ENCODE measurements around the gene PSME1. TPM values are rescaled to one million over a fixed set of nuclear protein-coding genes. Genes with fewer than 3 reads are reported as not detected.
A peak's percentile ranks its signal among the peaks of the same experiment; 100 is the strongest.

PSME1 gene
- total and polyA plus RNA-seq, 2 of the 13 experiments (the other 11 are each of a cell fraction or from before 2014, with no cell fraction given) = 159 to 608 TPM

- TF ChIP-seq ZBTB46 (CRISPR knock-in tag; IDR thresholded peaks at IDR 0.05; ENCODE audit: borderline replicate concordance) = 0 out of 2 replicates have a peak, but pooled peaks have one; percentile 20
- TF ChIP-seq ZSCAN25 (CRISPR knock-in tag; IDR thresholded peaks at IDR 0.05) = no peak
- TF ChIP-seq BCL6 (CRISPR knock-in tag; IDR thresholded peaks at IDR 0.05) = no peak
These were observed 26.1 kb downstream of the PSME1 start (continued) for GRCh38 chr14:24162093-24162492.

- FAIRE-seq = no peak
- DNase-seq (ENCODE audit: low spot score) = no peak
- intact Hi-C loops (cut with micrococcal nuclease; ENCODE audit: unreplicated experiment) = no loop called here
- Histone ChIP-seq H3K4me3 (replicated peaks in 1 of 3; ENCODE audit: insufficient read depth in 1 of 3, low read depth in 2 of 3, low read length in 3 of 3) (no peak overlapping the region), H3K4me2 (ENCODE audit: low read depth, low read length) (no peak overlapping the region), H3K27me3 (ENCODE audit: control insufficient read depth in 1 of 2, insufficient read depth in 2 of 2, low read length in 2 of 2) (no peaks in the 10 kb centered on the region; a peak in 1 of 5 replicates), H2AFZ (ENCODE audit: low read length) (no peak overlapping the region), H3K27ac (ENCODE audit: extremely low read length, insufficient read depth, low read length) (no peak overlapping the region), H4K20me1 (ENCODE audit: insufficient read depth, low read length) (no peaks in the 10 kb centered on the region), H3K36me3 (replicated peaks in 1 of 2; ENCODE audit: control insufficient read depth in 1 of 2, insufficient read depth in 2 of 2, low read length in 2 of 2) (peaks cover 40 to 51% of the 10 kb centered on the region in 2 experiments; a peak in 4 of 5 replicates), H3K4me1 (ENCODE audit: insufficient read depth, low read length) (peaks cover 28% of the 10 kb centered on the region), H3K9me3 (ENCODE audit: low read length) (no peaks in the 10 kb centered on the region), H3K79me2 (ENCODE audit: insufficient read depth, low read length) (peaks cover 5% of the 10 kb centered on the region), H3K9ac (ENCODE audit: insufficient read depth, low read depth, low read length) (no peak overlapping the region)
- 98% methylated on average over 14 of the region's 14 CpGs for WGBS (ENCODE audit: low lambda C conversion rate)
- in situ Hi-C loops (cut with HindIII; ENCODE audit: extremely low pct_ligation_motif_present, low pct_unique_long_range_greater_than_20kb) = loop anchor here (5.0 kb wide), 1 partner anchor 107 kb away; no protein-coding TSS in a partner anchor
- no peak for ATAC-seq
- POLR2A ChIA-PET = interaction anchor here (0.7 to 2.0 kb wide), 6 partner anchors 13 to 78 kb away, joined by 3 to 10 read pairs (median 4); partner anchors contain the start of genes DCAF11, EMC9, NRL and PCK2
- CTCF ChIA-PET (ENCODE audit: low intra/inter-chr PET ratio, low total read pairs) = no interaction called here
- no TSS peak for BruUV-seq (replicated peaks)
- TF ChIP-seq ATF7 (IDR thresholded peaks at IDR 0.05) (no peak), ATF7 (CRISPR knock-in tag; IDR thresholded peaks at IDR 0.05) (peak; percentile 28; the same call in 1 of the 2 replicates), MTA3 (CRISPR knock-in tag; IDR thresholded peaks at IDR 0.05) (no peak), RBFOX2 (IDR thresholded peaks at IDR 0.05; ENCODE audit: low read depth, low read length) (peak; percentile 64), ZNF850 (CRISPR knock-in tag; conservative IDR thresholded peaks at IDR 0.05) (no peak; the same call in 1 of the 2 replicates), ZNF597 (CRISPR knock-in tag; IDR thresholded peaks at IDR 0.05) (no peak), MTF1 (CRISPR knock-in tag; IDR thresholded peaks at IDR 0.05) (no peak), ZNF768 (CRISPR knock-in tag; IDR thresholded peaks at IDR 0.05) (peak; percentile 45; the same call in 1 of the 2 replicates), MTA1 (CRISPR knock-in tag; IDR thresholded peaks at IDR 0.05; ENCODE audit: borderline replicate concordance) (peak; percentile 60; the same call in 1 of the 2 replicates), ZNF83 (CRISPR knock-in tag; IDR thresholded peaks at IDR 0.05; ENCODE audit: borderline replicate concordance) (0 out of 2 replicates have a peak, but pooled peaks have one; percentile 41), ZNF713 (CRISPR knock-in tag; IDR thresholded peaks at IDR 0.05) (no peak), ZNF749 (CRISPR knock-in tag; IDR thresholded peaks at IDR 0.05; ENCODE audit: borderline replicate concordance) (no peak), SIX4 (CRISPR knock-in tag; IDR thresholded peaks at IDR 0.05) (no peak)
- TF ChIP-seq, protein P1, sequence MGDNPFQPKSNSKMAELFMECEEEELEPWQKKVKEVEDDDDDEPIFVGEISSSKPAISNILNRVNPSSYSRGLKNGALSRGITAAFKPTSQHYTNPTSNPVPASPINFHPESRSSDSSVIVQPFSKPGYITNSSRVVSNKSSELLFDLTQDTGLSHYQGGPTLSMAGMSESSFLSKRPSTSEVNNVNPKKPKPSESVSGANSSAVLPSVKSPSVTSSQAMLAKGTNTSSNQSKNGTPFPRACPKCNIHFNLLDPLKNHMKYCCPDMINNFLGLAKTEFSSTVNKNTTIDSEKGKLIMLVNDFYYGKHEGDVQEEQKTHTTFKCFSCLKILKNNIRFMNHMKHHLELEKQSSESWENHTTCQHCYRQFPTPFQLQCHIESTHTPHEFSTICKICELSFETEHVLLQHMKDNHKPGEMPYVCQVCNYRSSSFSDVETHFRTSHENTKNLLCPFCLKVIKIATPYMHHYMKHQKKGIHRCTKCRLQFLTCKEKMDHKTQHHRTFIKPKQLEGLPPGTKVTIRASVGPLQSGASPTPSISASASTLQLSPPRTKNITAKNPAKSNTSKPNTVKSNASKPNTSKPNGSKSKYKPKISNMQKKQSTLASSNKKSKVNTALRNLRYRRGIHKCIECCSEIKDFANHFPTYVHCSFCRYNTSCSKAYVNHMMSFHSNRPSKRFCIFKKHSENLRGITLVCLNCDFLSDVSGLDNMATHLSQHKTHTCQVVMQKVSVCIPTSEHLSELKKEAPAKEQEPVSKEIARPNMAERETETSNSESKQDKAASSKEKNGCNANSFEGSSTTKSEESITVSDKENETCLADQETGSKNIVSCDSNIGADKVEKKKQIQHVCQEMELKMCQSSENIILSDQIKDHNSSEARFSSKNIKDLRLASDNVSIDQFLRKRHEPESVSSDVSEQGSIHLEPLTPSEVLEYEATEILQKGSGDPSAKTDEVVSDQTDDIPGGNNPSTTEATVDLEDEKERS (CRISPR knock-in tag; IDR thresholded peaks at IDR 0.05) = no peak
These were observed 28.6 kb downstream of the PSME1 start for GRCh38 chr14:24164518-24164991.

Data from HepG2 (cell line).